ENCODE data around the gene PDLIM1.

Gene PDLIM1

GRCh38 chr10:95334805-95335144 is 44.0 kb upstream of the PDLIM1 start:
- Mint-ChIP-seq H3K27ac (no peak overlapping the region), H3K4me1 (peaks cover 56% of the 10 kb centered on the region), H3K27me3 (ENCODE audit: low read depth, poor library complexity) (peaks cover 9% of the 10 kb centered on the region), H3K9me3 (no peaks in the 10 kb centered on the region), H3K36me3 (ENCODE audit: low read depth) (peaks cover 6% of the 10 kb centered on the region), H3K4me3 (no peak overlapping the region)
- TF ChIP-seq CTCF (IDR thresholded peaks at IDR 0.05) = no peak
- no peak for DNase-seq

GRCh38 chr10:95333997-95334804 is 43.4 kb upstream of the PDLIM1 start:
- H3K9me3 Mint-ChIP-seq = no peaks in the 10 kb centered on the region
- peaks cover 10% of the 10 kb centered on the region for H3K27me3 Mint-ChIP-seq (ENCODE audit: low read depth, poor library complexity)
- TF ChIP-seq CTCF (IDR thresholded peaks at IDR 0.05) = no peak
- H3K4me3 Mint-ChIP-seq = no peak overlapping the region
- no peak for DNase-seq
- peaks cover 52% of the 10 kb centered on the region for H3K4me1 Mint-ChIP-seq
- peaks cover 12% of the 10 kb centered on the region for H3K36me3 Mint-ChIP-seq (ENCODE audit: low read depth)
- no peak overlapping the region for H3K27ac Mint-ChIP-seq

- H3K27ac Mint-ChIP-seq = peak overlapping the region; percentile 58
- H3K27me3 Mint-ChIP-seq (ENCODE audit: low read depth, poor library complexity) = peaks cover 10% of the 10 kb centered on the region
- TF ChIP-seq CTCF (IDR thresholded peaks at IDR 0.05) = no peak
- H3K4me1 Mint-ChIP-seq = peaks cover 40% of the 10 kb centered on the region
- no peaks in the 10 kb centered on the region for H3K9me3 Mint-ChIP-seq
- no peak overlapping the region for H3K4me3 Mint-ChIP-seq
- H3K36me3 Mint-ChIP-seq (ENCODE audit: low read depth) = peaks cover 13% of the 10 kb centered on the region
- no peak for DNase-seq
Measured at GRCh38 chr10:95332666-95333249, 42.0 kb upstream of the PDLIM1 start.

- Mint-ChIP-seq H3K4me1 (peaks cover 36% of the 10 kb centered on the region), H3K36me3 (ENCODE audit: low read depth) (peaks cover 13% of the 10 kb centered on the region), H3K27me3 (ENCODE audit: low read depth, poor library complexity) (peaks cover 8% of the 10 kb centered on the region)
Measured at GRCh38 chr10:95331596-95332130, 40.9 kb upstream of the PDLIM1 start.

GRCh38 chr10:95330966-95331453 is 40.2 kb upstream of the PDLIM1 start:
- no peak overlapping the region for H3K27ac Mint-ChIP-seq
- no peak overlapping the region for H3K4me3 Mint-ChIP-seq
- no peak for DNase-seq
- H3K36me3 Mint-ChIP-seq (ENCODE audit: low read depth) = peaks cover 13% of the 10 kb centered on the region
- H3K9me3 Mint-ChIP-seq = no peaks in the 10 kb centered on the region
- peaks cover 5% of the 10 kb centered on the region for H3K27me3 Mint-ChIP-seq (ENCODE audit: low read depth, poor library complexity)
- H3K4me1 Mint-ChIP-seq = peaks cover 30% of the 10 kb centered on the region
- TF ChIP-seq CTCF (IDR thresholded peaks at IDR 0.05) = no peak

More at GRCh38 chr10:95331596-95332130, 40.9 kb upstream of the PDLIM1 start:
- no peak for TF ChIP-seq CTCF (IDR thresholded peaks at IDR 0.05)
- Mint-ChIP-seq H3K4me3 (no peak overlapping the region), H3K9me3 (no peaks in the 10 kb centered on the region), H3K27ac (peak overlapping the region; percentile 52)
- DNase-seq = no peak

Data from nephron progenitor cell (in vitro differentiated cells).